ENCODE measurements around the gene ADIG.

Gene ADIG

DNA sequence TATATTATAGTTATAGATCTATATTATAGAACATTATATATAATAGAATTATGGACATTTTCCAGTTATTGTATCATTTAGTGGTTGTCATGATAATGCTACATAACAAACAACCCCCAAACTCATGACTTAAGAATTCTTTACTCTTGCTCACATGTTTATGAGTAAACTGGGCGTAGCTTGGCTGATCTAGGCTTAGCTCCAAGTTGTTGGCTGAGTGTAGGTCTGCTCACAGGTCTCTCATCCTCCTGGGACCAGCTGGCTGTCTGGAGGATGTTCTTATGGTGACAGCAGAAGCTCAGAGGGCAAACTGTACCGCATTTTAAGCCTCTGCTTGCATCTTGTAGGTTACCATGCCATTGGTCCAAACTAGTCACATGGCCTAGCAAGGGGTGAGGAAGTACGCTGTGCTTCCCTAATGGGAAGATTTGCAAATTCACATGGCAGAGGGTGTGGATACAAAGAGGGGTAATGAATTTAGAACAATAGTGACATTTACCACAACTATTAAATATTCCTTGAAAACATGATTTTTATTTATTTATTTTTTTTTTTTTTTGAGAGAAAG is 54.8 kb downstream of the ADIG start:
- TF ChIP-seq, protein P1, sequence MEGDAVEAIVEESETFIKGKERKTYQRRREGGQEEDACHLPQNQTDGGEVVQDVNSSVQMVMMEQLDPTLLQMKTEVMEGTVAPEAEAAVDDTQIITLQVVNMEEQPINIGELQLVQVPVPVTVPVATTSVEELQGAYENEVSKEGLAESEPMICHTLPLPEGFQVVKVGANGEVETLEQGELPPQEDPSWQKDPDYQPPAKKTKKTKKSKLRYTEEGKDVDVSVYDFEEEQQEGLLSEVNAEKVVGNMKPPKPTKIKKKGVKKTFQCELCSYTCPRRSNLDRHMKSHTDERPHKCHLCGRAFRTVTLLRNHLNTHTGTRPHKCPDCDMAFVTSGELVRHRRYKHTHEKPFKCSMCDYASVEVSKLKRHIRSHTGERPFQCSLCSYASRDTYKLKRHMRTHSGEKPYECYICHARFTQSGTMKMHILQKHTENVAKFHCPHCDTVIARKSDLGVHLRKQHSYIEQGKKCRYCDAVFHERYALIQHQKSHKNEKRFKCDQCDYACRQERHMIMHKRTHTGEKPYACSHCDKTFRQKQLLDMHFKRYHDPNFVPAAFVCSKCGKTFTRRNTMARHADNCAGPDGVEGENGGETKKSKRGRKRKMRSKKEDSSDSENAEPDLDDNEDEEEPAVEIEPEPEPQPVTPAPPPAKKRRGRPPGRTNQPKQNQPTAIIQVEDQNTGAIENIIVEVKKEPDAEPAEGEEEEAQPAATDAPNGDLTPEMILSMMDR (IDR thresholded peaks at IDR 0.05; ENCODE audit: control insufficient read depth, insufficient read depth, low read depth, low read length, missing control alignments) = no peak
- no peak overlapping the region for H3K4me3 ChIP-seq (ENCODE audit: control insufficient read depth, low read depth, low read length)
- DNase-seq (ENCODE audit: low read depth) = no peak

Data from AG09309 (cell line).